Adrenal gland (tissue), 12 donors: ENCODE results near the gene P2RY8. TPM values are rescaled to one million over a fixed set of nuclear protein-coding genes. Genes with fewer than 3 reads are reported as not detected.
"Not testable (repeated sequence)": the region's sequence is repeated elsewhere in the genome, so short reads cannot be mapped to it uniquely, and the experiment has no call there.

Experiments
- DNase-seq, 7 donors: peaks; one replicate each; pipeline ENCODE4 v3.0.0-alpha.2; 2019 to 2020
- H3K27ac ChIP-seq, 5 donors: fragments of 200-600 bp; sonication (generic) in 4 of 5; 1 replicate in 3 of 5; 2 replicates in 2 of 5; pipeline versions ENCODE4 v1.5.1 to v1.8.0; 2016 to 2020; ENCODE audit warnings: mild to moderate bottlenecking in 1 of 5
- H3K27me3 ChIP-seq: fragments of 200-600 bp; 2 replicates; pipeline ENCODE4 v1.8.0; 2021
- H3K36me3 ChIP-seq, 2 donors: fragments of 200-600 bp; replicated peaks in 1 of 2; 1 replicate in 1 of 2; 2 replicates in 1 of 2; pipeline versions ENCODE4 v1.5.1 to v1.8.0; 2018 to 2022
- H3K4me1 ChIP-seq, 2 donors: fragments of 200-600 bp; replicated peaks in 1 of 2; 1 replicate in 1 of 2; 2 replicates in 1 of 2; pipeline versions ENCODE4 v1.5.1 to v1.8.0; 2018 to 2021
- H3K4me3 ChIP-seq, 4 donors: fragments of 200-600 bp; sonication (generic) in 3 of 4; one replicate each; pipeline ENCODE4 v1.5.1; 2016 to 2018
- H3K9me3 ChIP-seq, 3 donors: fragments of 200-600 bp; sonication (generic) in 1 of 3; replicated peaks in 1 of 3; 1 replicate in 2 of 3; 2 replicates in 1 of 3; pipeline versions ENCODE4 v1.5.1 to v1.8.0; 2016 to 2021
- POLR2A ChIP-seq, 2 donors: fragments of 450-650 bp; IDR thresholded peaks; one replicate each; pipeline ENCODE4 v1.6.1; 2017; ENCODE audit warnings: antibody characterized with exemption in 2 of 2, mild to moderate bottlenecking in 2 of 2, moderate library complexity in 1 of 2
- WGBS, 4 donors: extraction: QIAGEN DNeasy Blood & Tissue Kit in 2 of 4; methylation state at CpG; one replicate each; pipeline versions ENCODE4 v1.1.5 to v1.1.7; 2013 to 2017; 5-methylcytosine and 5-hydroxymethylcytosine counted together
- intact Hi-C, 2 donors: fragments of 100-400 bp; cut with DNase I; formaldehyde crosslinking; loops; one replicate each; pipeline versions ENCODE4 v1.14.1 to v1.15.0; 2022 to 2023
- polyA plus RNA-seq, 3 donors: library from polyadenylated mRNA; stranded (reverse); fragments of 200-250 nt in 2 of 3; fragments of 350-450 nt in 1 of 3; fragmentation: Illumina TruSeq in 1 of 3; extraction: RNeasy Lipid Tissue Mini Kit (QIAGEN cat#74804) in 1 of 3; gene quantifications; one replicate each; pipeline ENCODE4 v1.2.3, GENCODE V29; 2013 to 2014
- total RNA-seq, 9 donors: library from RNA; depleted of rRNA in 4 of 9; stranded (reverse); fragments of >200 nt in 4 of 9; fragments of 120-200 nt in 1 of 9; fragmentation: NEBNext Ultra II Directional in 1 of 9; extraction: Animal tissue kit (Norgen Biotek cat#: 25700) in 1 of 9; gene quantifications; one replicate each; pipeline versions ENCODE4 v1.1.0 to v1.2.4, GENCODE V29; 2013 to 2023
- TF ChIP-seq, protein P1 (sequence below), 6 experiments: fragments of 450-650 bp in 4 of 6; fragments of 200-600 bp in 2 of 6; sonication (generic) in 1 of 6; IDR thresholded peaks; 1 replicate in 5 of 6; 2 replicates in 1 of 6; pipeline versions ENCODE4 v1.5.1 to v1.8.0; 2016 to 2021; ENCODE audit warnings: antibody characterized with exemption in 6 of 6, mild to moderate bottlenecking in 2 of 6, moderate library complexity in 1 of 6
- donor health status: healthy with polysubstance abuse.
- donor health status: Bipolar disorder and iron deficiency.
- donor health status: DM: yes; HTN: yes; CAD: no.
- donor health status: DM: no; HTN: no; CAD: no.
- donor health status: DM: no; HTN: no; CAD: no.
- donor health status: DM: yes; HTN: yes; CAD: no.

P2RY8 gene
- total and polyA plus RNA-seq, 12 donors, result 1.9 to 13.4 (median 6.0) TPM

DNA sequence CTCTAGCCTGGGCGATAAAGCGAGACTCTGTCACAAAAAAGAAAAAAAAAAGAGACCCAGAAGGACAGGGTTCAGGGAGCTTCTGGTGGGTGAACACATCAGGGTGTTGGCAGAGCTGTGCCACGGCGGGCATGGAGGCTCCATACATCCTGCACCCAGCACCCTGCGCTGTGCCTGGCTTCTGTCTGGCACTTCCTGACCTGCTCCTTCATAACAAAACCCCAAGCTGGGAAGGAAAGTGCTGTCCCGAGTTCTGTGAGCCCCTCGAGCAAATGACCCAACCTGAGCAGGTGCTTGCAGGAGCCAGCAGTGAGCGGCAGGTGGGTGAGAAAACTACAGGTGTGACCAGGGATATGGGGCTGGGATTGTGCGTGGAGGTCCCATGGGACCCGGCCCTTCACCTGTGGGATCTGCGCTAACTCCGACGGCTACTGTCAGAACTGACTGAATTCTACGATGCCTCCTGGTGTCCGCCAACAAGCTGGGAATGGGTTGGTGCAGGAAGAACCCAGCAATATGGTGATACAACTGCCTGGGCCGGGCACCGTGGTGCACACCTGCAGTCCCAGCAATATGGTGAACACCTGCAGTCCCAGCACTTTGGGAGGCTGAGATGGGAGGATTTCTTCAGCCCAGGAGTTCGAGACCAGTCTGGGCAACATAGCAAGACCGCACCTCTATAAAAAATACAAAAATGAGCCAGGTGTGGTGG, 103.2 kb downstream of the P2RY8 start:
- Histone ChIP-seq H3K4me1 (no peaks in the 10 kb centered on the region), H3K27ac (no peak overlapping the region), H3K36me3 (peaks cover 0 to 4% of the 10 kb centered on the region in 2 donors), H3K27me3 (no peaks in the 10 kb centered on the region), H3K9me3 (no peaks in the 10 kb centered on the region), H3K4me3 (no peak overlapping the region)
- TF ChIP-seq POLR2A (IDR thresholded peaks at IDR 0.05), result no peak
- TF ChIP-seq, protein P1, sequence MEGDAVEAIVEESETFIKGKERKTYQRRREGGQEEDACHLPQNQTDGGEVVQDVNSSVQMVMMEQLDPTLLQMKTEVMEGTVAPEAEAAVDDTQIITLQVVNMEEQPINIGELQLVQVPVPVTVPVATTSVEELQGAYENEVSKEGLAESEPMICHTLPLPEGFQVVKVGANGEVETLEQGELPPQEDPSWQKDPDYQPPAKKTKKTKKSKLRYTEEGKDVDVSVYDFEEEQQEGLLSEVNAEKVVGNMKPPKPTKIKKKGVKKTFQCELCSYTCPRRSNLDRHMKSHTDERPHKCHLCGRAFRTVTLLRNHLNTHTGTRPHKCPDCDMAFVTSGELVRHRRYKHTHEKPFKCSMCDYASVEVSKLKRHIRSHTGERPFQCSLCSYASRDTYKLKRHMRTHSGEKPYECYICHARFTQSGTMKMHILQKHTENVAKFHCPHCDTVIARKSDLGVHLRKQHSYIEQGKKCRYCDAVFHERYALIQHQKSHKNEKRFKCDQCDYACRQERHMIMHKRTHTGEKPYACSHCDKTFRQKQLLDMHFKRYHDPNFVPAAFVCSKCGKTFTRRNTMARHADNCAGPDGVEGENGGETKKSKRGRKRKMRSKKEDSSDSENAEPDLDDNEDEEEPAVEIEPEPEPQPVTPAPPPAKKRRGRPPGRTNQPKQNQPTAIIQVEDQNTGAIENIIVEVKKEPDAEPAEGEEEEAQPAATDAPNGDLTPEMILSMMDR (IDR thresholded peaks at IDR 0.05), result no peak
- DNase-seq, result no peak
- intact Hi-C loops, result no loop called here
- WGBS, 4 donors, result 94 to 96% (median 95%) methylated on average over 16 to 19 of the region's 19 CpGs

DNA sequence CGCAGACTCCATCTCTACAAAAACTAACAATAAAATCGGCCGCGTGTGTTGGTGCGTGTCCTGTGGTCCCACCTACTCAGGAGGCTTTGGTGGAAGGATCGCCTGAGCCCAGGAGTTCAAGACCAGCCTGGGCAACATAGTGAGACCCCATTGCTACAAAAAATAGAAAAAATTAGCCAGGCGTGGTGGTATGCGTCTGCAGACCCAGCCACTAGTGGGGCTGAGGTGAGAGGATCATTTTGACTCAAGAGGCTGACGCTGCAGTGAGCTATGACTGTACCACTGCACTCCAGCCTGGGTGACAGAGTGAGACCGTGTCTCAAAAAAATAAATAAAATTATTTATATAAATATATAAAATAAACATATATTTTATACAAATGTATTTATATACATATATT, 106.5 kb downstream of the P2RY8 start:
- Histone ChIP-seq H3K27me3 (no peaks in the 10 kb centered on the region), H3K27ac (no peak overlapping the region), H3K4me1 (no peaks in the 10 kb centered on the region), H3K9me3 (no peaks in the 10 kb centered on the region), H3K4me3 (no peak overlapping the region), H3K36me3 (peaks cover 0 to 10% of the 10 kb centered on the region in 2 donors)
- DNase-seq, result peak in 1 of 7 donors; percentile 4
- no peak for TF ChIP-seq POLR2A (IDR thresholded peaks at IDR 0.05)
- TF ChIP-seq, protein P1 (IDR thresholded peaks at IDR 0.05), result no peak
- 95 to 99% (median 97%) methylated on average over 10 of the region's 10 CpGs for WGBS, 4 donors
- intact Hi-C loops, result no loop called here

DNA sequence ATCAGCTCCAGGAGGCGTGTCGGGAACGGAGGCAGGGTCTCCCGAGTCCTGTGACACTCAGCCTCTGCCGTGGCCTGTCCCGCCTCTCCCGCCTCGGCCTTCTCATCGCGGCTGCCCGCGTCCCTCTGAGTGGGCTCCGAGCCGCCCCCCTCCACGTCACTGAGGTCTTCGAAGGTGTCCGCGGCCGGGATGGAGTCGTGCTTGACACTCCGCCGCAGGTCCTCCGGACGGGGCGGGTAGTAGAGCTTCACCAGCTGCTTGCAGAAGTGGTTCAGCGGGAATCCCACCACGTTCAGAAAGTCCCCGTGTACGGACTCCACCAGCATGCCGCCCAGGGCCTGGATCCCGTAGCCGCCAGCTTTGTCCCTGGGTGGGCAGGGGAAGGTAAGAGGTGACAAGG, 109.2 kb downstream of the P2RY8 start:
- WGBS, 4 donors, result 94 to 96% (median 96%) methylated on average over 23 to 32 of the region's 32 CpGs
- intact Hi-C loops, result no loop called here
- Histone ChIP-seq H3K27me3 (no peaks in the 10 kb centered on the region), H3K36me3 (peaks cover 0 to 14% of the 10 kb centered on the region in 2 donors), H3K9me3 (no peaks in the 10 kb centered on the region), H3K27ac (no peak overlapping the region), H3K4me1 (no peaks in the 10 kb centered on the region), H3K4me3 (no peak overlapping the region)
- peak in 1 of 7 donors; percentile 9 for DNase-seq
- TF ChIP-seq, protein P1 (IDR thresholded peaks at IDR 0.05), result no peak
- TF ChIP-seq POLR2A (IDR thresholded peaks at IDR 0.05), result no peak

DNA sequence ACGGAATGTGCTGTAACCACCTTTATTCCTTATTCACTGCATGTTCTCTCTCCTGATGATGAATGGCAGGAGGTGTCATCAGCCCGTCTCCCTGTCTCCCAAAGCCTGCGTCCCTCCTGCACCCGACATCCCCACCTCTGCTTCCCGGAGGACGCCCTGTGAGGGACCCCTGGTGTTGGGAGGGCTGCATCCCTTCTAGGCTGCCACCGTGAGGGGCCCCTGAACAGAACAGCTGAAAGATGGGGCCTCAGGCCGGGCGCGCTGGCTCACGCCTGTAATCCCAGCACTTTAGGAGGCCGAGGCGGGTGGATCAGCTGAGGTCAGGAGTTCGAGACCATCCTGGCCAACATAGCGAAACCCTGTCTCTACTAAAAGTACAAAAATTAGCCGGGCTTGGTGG, 110.7 kb downstream of the P2RY8 start:
- DNase-seq, result peak in 1 of 7 donors; percentile 10
- H3K9me3 ChIP-seq, intact Hi-C loops, H3K27me3 ChIP-seq, H3K4me1 ChIP-seq, H3K27ac ChIP-seq, H3K4me3 ChIP-seq: not testable (repeated sequence)
- peaks cover 0 to 14% of the 10 kb centered on the region in 2 donors for H3K36me3 ChIP-seq
- WGBS, 4 donors, result 88 to 95% (median 91%) methylated on average over 11 to 16 of the region's 16 CpGs

DNA sequence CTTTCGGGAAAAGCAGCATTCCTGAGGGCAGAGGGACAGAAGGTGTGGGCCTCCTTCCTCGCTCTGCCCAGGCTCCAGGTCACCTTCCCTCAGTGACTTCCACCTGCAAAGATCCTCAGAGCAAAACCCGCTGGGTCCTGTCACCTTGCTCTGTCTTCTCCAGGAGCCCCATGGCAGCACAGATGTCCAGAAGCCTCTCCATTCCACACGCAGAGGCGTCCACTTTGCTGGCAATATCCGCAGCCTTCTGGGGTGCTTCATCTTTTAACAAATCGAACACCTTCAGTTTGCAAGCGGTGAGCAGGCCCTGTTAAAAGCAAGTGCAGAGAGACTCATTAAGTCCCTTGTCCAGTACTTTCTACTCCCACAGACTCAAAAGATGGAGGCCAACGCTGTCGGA, 111.6 kb downstream of the P2RY8 start:
- Histone ChIP-seq H3K36me3 (peaks cover 0 to 14% of the 10 kb centered on the region in 2 donors), H3K27me3 (no peaks in the 10 kb centered on the region), H3K9me3 (no peaks in the 10 kb centered on the region), H3K4me1 (no peaks in the 10 kb centered on the region), H3K4me3 (no peak overlapping the region), H3K27ac (no peak overlapping the region)
- no peak for DNase-seq
- 76 to 93% (median 82%) methylated on average over 10 of the region's 10 CpGs for WGBS, 4 donors
- TF ChIP-seq POLR2A (IDR thresholded peaks at IDR 0.05), result no peak
- TF ChIP-seq, protein P1 (IDR thresholded peaks at IDR 0.05), result no peak
- intact Hi-C loops, result no loop called here
